K562 (cell line): ENCODE results near the gene PDE4D.

ENCODE experiments used
- EZH2 ChIP-seq: IDR thresholded peaks from 2 replicates; pipeline ENCODE4 v1.6.1; 2012; ENCODE audit warnings: low read depth, mild to moderate bottlenecking, inconsistent platforms, low read length, borderline replicate concordance
- SPI1 ChIP-seq: IDR thresholded peaks from 2 replicates; pipeline ENCODE4 v1.6.1; 2011; ENCODE audit warnings: low read depth, low read length, control low read depth, borderline replicate concordance
- ZBTB7A ChIP-seq: IDR thresholded peaks from 2 replicates; pipeline ENCODE4 v1.6.1; 2011; ENCODE audit warnings: low read depth, mild to moderate bottlenecking, low read length, moderate library complexity, borderline replicate concordance; ENCODE audit not compliant: control insufficient read depth
- TF ChIP-seq, protein P1 (sequence below), 3 experiments: IDR thresholded peaks in 2 of 3; conservative IDR thresholded peaks in 1 of 3; 2 replicates each; pipeline ENCODE4 v1.5.1; 2011 to 2012; ENCODE audit warnings: low read length in 3 of 3, mild to moderate bottlenecking in 3 of 3, control low read depth in 2 of 3, improper control_type of control experiment in 1 of 3, inconsistent platforms in 1 of 3, low read depth in 1 of 3, mixed read lengths in 1 of 3, moderate library complexity in 1 of 3; ENCODE audit not compliant: insufficient read depth in 2 of 3
- TF ChIP-seq, protein P2 (sequence below): fragments of 450-650 bp; conservative IDR thresholded peaks from 2 replicates; pipeline ENCODE4 v1.6.1; 2016; ENCODE audit warnings: missing genetic modification characterization, low read depth, mild to moderate bottlenecking, control low read depth, missing compliant biosample characterization

DNA sequence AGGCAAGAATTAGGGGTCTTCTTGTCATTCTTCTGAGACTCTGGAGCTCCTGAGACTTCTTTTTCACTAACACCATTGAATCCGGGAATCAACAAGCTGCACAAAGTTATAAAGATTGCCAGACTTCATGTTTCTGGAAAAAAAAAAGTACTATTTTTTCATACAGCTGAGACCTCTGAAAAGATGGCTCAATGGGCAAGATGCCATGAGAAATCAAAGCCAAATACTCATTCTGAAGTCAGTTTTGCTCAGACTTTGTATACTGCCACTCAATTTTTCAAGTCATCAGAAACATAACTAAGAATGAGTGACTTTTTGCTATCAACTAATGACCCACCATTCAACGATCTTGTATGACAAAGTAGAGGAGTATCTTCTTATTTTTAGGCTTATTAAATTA is 798.7 kb downstream of the PDE4D start:
- TF ChIP-seq EZH2 (no peak), ZBTB7A (no peak), SPI1 (no peak)
- TF ChIP-seq, protein P1, sequence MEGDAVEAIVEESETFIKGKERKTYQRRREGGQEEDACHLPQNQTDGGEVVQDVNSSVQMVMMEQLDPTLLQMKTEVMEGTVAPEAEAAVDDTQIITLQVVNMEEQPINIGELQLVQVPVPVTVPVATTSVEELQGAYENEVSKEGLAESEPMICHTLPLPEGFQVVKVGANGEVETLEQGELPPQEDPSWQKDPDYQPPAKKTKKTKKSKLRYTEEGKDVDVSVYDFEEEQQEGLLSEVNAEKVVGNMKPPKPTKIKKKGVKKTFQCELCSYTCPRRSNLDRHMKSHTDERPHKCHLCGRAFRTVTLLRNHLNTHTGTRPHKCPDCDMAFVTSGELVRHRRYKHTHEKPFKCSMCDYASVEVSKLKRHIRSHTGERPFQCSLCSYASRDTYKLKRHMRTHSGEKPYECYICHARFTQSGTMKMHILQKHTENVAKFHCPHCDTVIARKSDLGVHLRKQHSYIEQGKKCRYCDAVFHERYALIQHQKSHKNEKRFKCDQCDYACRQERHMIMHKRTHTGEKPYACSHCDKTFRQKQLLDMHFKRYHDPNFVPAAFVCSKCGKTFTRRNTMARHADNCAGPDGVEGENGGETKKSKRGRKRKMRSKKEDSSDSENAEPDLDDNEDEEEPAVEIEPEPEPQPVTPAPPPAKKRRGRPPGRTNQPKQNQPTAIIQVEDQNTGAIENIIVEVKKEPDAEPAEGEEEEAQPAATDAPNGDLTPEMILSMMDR (IDR thresholded peaks at IDR 0.05 in 2 of 3, conservative IDR thresholded peaks at IDR 0.05 in 1 of 3; ENCODE audit: insufficient read depth in 2 of 3, low read depth in 1 of 3, low read length in 3 of 3): no peak
- TF ChIP-seq, protein P2, sequence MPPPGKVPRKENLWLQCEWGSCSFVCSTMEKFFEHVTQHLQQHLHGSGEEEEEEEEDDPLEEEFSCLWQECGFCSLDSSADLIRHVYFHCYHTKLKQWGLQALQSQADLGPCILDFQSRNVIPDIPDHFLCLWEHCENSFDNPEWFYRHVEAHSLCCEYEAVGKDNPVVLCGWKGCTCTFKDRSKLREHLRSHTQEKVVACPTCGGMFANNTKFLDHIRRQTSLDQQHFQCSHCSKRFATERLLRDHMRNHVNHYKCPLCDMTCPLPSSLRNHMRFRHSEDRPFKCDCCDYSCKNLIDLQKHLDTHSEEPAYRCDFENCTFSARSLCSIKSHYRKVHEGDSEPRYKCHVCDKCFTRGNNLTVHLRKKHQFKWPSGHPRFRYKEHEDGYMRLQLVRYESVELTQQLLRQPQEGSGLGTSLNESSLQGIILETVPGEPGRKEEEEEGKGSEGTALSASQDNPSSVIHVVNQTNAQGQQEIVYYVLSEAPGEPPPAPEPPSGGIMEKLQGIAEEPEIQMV: no peak
